SU-DHL-6 (cell line): Measurements from ENCODE around the gene ARHGEF1.

Experiments used
- H2AFZ ChIP-seq: fragments of 200-600 bp; sonication (generic); 2 replicates; pipeline ENCODE4 v1.6.1; 2014; ENCODE audit warnings: low read depth, mild to moderate bottlenecking, moderate library complexity, mixed read lengths, antibody characterized with exemption, low read length; ENCODE audit not compliant: severe bottlenecking
- H3F3A ChIP-seq: fragments of 200-600 bp; shearing (Covaris generic); 2 replicates; pipeline ENCODE4 v1.6.0; 2016; ENCODE audit warnings: antibody characterized with exemption, mild to moderate bottlenecking; ENCODE audit not compliant: insufficient read depth
- H3K27ac ChIP-seq: fragments of 200-600 bp; sonication (generic); 2 replicates; pipeline ENCODE4 v1.5.1; 2016; ENCODE audit warnings: low read depth, mild to moderate bottlenecking, low read length, moderate library complexity, mixed read lengths
- H3K27me3 ChIP-seq: fragments of 200-600 bp; sonication (generic), shearing (Covaris generic); 2 replicates; pipeline ENCODE4 v1.6.0; 2014; ENCODE audit warnings: mild to moderate bottlenecking, low read length
- H3K36me3 ChIP-seq: fragments of 200-600 bp; sonication (generic); 2 replicates; pipeline ENCODE4 v1.6.1; 2014; ENCODE audit warnings: mild to moderate bottlenecking, low read length, mixed read lengths
- H3K4me2 ChIP-seq: fragments of 300-600, 200-600 bp; shearing (Covaris generic), sonication (generic); 2 replicates; pipeline ENCODE4 v1.6.0; 2014; ENCODE audit warnings: low read length, low read depth, mild to moderate bottlenecking; ENCODE audit not compliant: poor library complexity, severe bottlenecking
- H3K4me3 ChIP-seq: fragments of 200-600 bp; sonication (generic); 2 replicates; pipeline ENCODE4 v1.5.1; 2014; ENCODE audit warnings: antibody characterized with exemption, low read length, mild to moderate bottlenecking, mixed read lengths; ENCODE audit not compliant: insufficient read depth, poor library complexity, severe bottlenecking
- H3K79me2 ChIP-seq: fragments of 200-600 bp; sonication (generic); 2 replicates; pipeline ENCODE4 v1.6.1; 2014; ENCODE audit warnings: mild to moderate bottlenecking, low read length, moderate library complexity; ENCODE audit not compliant: insufficient read depth
- H3K9ac ChIP-seq: fragments of 200-600 bp; sonication (generic); 2 replicates; pipeline ENCODE4 v1.7.0; 2014; ENCODE audit warnings: mild to moderate bottlenecking, low read length
- H3K9me2 ChIP-seq: fragments of 200-600 bp; sonication (generic); replicated peaks from 2 replicates; pipeline ENCODE4 v1.6.1; 2014; ENCODE audit warnings: low read length; ENCODE audit not compliant: insufficient read depth
- H3K9me3 ChIP-seq: fragments of 200-600 bp; sonication (generic); 2 replicates; pipeline ENCODE4 v1.6.1; 2014; ENCODE audit warnings: low read length, mixed read lengths; ENCODE audit not compliant: insufficient read depth
- H4K20me1 ChIP-seq: fragments of 200-600 bp; sonication (generic); 2 replicates; pipeline ENCODE4 v1.6.1; 2014; ENCODE audit warnings: low read depth, mild to moderate bottlenecking, antibody characterized with exemption, low read length, moderate library complexity, mixed read lengths
- EZH2phosphoT487 ChIP-seq: fragments of 200-600 bp; sonication (generic), shearing (Covaris generic); conservative IDR thresholded peaks from 2 replicates; pipeline ENCODE4 v1.6.1; 2018; ENCODE audit warnings: mild to moderate bottlenecking, antibody characterized with exemption, low read length, moderate library complexity, mixed read lengths
- TF ChIP-seq, protein P1 (sequence below): fragments of 200-600 bp; sonication (generic); IDR thresholded peaks from one replicate; pipeline ENCODE4 v1.5.1; 2017; ENCODE audit warnings: antibody characterized with exemption, mild to moderate bottlenecking, low read length, moderate library complexity; ENCODE audit not compliant: insufficient read depth, poor library complexity, severe bottlenecking

ARHGEF1 gene

DNA sequence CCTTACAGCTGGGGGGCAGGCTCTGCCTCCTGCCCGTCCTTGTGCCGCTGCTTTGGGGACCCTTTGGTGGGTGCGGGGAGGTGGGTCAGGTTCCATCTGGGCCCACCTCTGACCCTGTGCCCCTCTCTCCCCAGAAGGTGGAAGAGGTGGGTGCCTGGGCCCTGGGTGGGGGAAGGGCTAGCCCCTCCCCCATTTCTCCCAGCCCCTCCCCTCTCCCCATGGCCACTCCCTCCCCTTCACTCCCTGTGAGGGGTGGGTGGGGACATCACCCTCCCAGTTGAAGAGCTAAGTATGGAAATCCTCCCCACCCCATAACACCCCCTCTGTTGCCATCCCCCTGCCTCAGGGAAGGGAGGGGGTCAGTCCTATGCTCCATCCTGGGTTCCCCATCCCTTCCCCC is 14.2 kb downstream of the ARHGEF1 start:
- no peak overlapping the region for H3K4me3 ChIP-seq
- no peak overlapping the region for H3K4me2 ChIP-seq
- no peaks in the 10 kb centered on the region for H3K27me3 ChIP-seq
- no peaks in the 10 kb centered on the region for H3K9me3 ChIP-seq
- H3K27ac ChIP-seq = no peak overlapping the region
- 0 out of 2 replicates have a peak, but pooled peaks cover 2% of the 10 kb centered on the region for H3F3A ChIP-seq
- H3K36me3 ChIP-seq = 0 out of 2 replicates have a peak, but pooled peaks cover 4% of the 10 kb centered on the region
- H3K9ac ChIP-seq = no peak overlapping the region
- no peaks in the 10 kb centered on the region for H4K20me1 ChIP-seq
- TF ChIP-seq, protein P1, sequence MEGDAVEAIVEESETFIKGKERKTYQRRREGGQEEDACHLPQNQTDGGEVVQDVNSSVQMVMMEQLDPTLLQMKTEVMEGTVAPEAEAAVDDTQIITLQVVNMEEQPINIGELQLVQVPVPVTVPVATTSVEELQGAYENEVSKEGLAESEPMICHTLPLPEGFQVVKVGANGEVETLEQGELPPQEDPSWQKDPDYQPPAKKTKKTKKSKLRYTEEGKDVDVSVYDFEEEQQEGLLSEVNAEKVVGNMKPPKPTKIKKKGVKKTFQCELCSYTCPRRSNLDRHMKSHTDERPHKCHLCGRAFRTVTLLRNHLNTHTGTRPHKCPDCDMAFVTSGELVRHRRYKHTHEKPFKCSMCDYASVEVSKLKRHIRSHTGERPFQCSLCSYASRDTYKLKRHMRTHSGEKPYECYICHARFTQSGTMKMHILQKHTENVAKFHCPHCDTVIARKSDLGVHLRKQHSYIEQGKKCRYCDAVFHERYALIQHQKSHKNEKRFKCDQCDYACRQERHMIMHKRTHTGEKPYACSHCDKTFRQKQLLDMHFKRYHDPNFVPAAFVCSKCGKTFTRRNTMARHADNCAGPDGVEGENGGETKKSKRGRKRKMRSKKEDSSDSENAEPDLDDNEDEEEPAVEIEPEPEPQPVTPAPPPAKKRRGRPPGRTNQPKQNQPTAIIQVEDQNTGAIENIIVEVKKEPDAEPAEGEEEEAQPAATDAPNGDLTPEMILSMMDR = no peak
- TF ChIP-seq EZH2phosphoT487 = no peak
- H3K79me2 ChIP-seq = no peaks in the 10 kb centered on the region
- H3K9me2 ChIP-seq = no peaks in the 10 kb centered on the region
- H2AFZ ChIP-seq = no peak overlapping the region

DNA sequence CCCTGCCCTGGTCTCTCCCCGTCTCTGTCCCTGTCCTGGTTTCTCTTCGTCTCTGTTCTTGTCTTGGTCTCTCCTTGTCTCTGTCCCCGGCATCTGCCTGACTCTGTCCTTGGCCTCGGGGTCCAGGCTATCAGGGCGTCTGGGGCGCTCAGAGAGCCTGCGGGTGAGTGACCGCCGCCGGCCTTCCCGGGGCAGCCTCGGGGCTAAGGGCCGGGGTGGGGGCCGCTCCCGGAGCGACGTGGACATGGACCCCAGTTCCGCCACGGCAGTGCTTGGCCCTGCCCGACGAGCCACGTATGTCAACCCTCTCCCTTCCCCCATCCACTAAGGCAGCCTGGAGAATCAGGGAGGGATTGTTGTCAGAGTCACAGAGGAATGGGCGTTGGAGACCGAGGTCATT is 14.8 kb downstream of the ARHGEF1 start:
- Histone ChIP-seq H3K27me3 (no peaks in the 10 kb centered on the region), H3K9me3 (no peaks in the 10 kb centered on the region), H3K4me3 (no peak overlapping the region), H2AFZ (no peak overlapping the region), H3K9me2 (no peaks in the 10 kb centered on the region), H3K4me2 (no peak overlapping the region), H3K27ac (no peak overlapping the region), H3K9ac (no peak overlapping the region), H3F3A (0 out of 2 replicates have a peak, but pooled peaks cover 2% of the 10 kb centered on the region), H4K20me1 (no peaks in the 10 kb centered on the region), H3K79me2 (no peaks in the 10 kb centered on the region), H3K36me3 (0 out of 2 replicates have a peak, but pooled peaks cover 4% of the 10 kb centered on the region)
- TF ChIP-seq, protein P1 = no peak
- TF ChIP-seq EZH2phosphoT487 = no peak

DNA sequence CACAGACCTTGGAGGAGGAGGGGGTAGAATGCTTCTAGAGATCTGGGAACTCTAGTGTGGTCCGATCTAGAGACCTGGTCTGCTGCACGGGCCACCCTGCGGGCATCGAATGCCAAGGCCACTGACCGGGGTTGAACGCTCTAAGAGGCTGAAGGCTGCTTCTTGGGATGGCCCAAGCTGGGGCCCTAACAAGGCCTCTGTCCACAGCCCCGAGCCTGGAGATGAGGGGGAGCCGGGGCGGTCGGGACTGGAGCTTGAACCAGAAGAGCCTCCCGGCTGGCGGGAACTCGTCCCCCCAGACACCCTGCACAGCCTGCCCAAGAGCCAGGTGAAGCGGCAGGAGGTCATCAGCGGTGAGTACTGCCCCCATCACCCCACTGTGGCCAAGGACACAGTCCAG is 15.3 kb downstream of the ARHGEF1 start:
- Histone ChIP-seq H3K36me3 (0 out of 2 replicates have a peak, but pooled peaks cover 4% of the 10 kb centered on the region), H3K9me3 (no peaks in the 10 kb centered on the region), H3K9ac (no peak overlapping the region), H3K79me2 (no peaks in the 10 kb centered on the region), H3K4me2 (no peak overlapping the region), H3K27ac (no peak overlapping the region), H2AFZ (no peak overlapping the region), H3K27me3 (no peaks in the 10 kb centered on the region), H4K20me1 (no peaks in the 10 kb centered on the region), H3F3A (0 out of 2 replicates have a peak, but pooled peaks cover 2% of the 10 kb centered on the region), H3K9me2 (no peaks in the 10 kb centered on the region), H3K4me3 (no peak overlapping the region)
- TF ChIP-seq EZH2phosphoT487 = no peak
- TF ChIP-seq, protein P1 = no peak
